Measurements from ENCODE around the gene BRSK2. TPM values are rescaled to one million over a fixed set of nuclear protein-coding genes. Genes with fewer than 3 reads are reported as not detected.

BRSK2 gene
- total RNA-seq, 1 donor from 2014 or later: 9.3 TPM

DNA sequence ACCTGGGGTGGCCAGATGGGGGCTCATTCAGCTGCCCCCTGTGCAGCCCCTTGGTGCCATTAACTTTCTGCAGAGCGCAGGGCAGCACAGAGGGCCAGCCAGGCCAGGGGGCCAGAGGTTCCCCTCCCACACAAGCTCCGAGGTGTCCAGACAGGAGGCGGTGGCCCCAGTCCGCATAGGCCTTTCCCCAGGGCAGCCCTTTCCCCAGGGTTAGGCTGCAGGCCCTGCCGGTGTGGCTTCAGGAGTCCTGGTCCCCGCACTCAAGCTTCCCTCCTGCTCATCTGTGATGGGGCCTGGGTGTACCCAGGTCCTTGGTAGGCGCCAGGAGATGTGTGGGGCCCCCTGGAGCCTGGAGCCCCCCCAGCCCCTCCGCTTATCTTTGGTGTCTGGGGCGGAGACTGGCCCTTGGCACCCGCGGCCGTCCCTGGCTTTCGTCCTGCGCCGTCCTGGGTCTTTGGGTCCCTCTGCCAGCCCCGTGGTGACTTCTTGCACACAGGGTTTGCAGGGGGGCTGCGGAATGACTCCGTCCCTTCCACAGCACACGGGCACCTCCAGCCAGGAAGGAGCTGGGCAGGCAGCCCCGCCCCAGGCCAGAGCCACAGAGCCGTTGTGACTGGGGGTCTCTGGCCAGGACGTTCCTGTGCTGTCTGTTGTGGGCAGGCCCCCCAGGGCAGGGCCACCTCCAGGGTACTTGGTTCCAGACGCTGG is 8.9 kb downstream of the BRSK2 start:
- no peak for DNase-seq (ENCODE audit: low spot score in 2 of 2)
- H3K36me3 ChIP-seq: no peaks in the 10 kb centered on the region
- intact Hi-C loops (cut with DNase I): no loop called here
- H3K27ac ChIP-seq: no peak overlapping the region
- H3K9me3 ChIP-seq: no peaks in the 10 kb centered on the region
- H3K27me3 ChIP-seq: peaks cover 4% of the 10 kb centered on the region
- no peak overlapping the region for H3K4me3 ChIP-seq
- TF ChIP-seq, protein P1, sequence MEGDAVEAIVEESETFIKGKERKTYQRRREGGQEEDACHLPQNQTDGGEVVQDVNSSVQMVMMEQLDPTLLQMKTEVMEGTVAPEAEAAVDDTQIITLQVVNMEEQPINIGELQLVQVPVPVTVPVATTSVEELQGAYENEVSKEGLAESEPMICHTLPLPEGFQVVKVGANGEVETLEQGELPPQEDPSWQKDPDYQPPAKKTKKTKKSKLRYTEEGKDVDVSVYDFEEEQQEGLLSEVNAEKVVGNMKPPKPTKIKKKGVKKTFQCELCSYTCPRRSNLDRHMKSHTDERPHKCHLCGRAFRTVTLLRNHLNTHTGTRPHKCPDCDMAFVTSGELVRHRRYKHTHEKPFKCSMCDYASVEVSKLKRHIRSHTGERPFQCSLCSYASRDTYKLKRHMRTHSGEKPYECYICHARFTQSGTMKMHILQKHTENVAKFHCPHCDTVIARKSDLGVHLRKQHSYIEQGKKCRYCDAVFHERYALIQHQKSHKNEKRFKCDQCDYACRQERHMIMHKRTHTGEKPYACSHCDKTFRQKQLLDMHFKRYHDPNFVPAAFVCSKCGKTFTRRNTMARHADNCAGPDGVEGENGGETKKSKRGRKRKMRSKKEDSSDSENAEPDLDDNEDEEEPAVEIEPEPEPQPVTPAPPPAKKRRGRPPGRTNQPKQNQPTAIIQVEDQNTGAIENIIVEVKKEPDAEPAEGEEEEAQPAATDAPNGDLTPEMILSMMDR (IDR thresholded peaks at IDR 0.05): no peak
- no peaks in the 10 kb centered on the region for H3K4me1 ChIP-seq

DNA sequence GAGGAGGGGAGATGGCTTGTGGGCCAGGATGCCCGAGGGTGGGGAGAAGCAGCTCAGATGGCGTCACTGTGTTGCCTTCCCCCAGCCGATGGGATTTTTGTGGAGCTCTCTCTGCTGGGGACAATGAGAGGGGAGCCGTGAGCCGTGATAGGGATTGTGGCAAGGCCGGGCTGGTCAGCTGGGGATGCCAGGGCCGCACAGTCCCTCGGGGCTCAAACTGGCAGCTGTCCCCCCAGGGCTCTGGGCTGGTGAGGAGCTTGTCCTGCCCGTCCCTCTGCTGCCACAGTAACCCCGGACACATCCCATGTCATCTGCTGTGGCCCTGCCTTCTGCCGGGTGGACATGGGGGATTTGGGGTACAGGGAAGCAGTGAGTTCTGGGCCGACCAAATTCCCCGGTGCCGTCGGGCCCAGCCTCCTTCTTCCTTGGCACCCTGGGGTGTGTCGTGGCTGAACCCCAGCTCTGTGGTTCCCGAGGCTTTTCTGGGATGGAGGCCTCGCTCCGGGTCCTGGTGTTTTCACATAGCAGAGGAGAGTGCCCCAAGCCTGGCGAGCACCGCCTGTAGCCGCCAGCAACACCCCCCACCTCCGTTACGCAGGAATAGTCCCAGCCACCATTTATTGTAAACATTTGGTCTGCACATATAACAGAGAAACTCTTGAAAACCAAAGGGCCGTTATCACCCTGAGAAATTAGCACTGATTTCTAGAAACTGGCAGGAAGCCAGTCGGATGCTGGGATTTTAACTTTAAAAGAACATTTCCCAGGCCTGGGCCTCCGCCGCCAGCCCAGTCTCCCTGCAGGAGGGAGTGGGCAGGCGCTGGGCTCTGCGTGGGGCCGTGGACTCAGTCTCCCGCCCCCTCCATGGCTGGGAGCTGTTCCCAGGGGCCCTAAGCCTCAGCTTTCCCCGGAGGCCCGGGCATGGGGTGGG is 9.9 kb downstream of the BRSK2 start:
- intact Hi-C loops (cut with DNase I): no loop called here
- H3K27me3 ChIP-seq: peaks cover 4% of the 10 kb centered on the region
- H3K27ac ChIP-seq: no peak overlapping the region

DNA sequence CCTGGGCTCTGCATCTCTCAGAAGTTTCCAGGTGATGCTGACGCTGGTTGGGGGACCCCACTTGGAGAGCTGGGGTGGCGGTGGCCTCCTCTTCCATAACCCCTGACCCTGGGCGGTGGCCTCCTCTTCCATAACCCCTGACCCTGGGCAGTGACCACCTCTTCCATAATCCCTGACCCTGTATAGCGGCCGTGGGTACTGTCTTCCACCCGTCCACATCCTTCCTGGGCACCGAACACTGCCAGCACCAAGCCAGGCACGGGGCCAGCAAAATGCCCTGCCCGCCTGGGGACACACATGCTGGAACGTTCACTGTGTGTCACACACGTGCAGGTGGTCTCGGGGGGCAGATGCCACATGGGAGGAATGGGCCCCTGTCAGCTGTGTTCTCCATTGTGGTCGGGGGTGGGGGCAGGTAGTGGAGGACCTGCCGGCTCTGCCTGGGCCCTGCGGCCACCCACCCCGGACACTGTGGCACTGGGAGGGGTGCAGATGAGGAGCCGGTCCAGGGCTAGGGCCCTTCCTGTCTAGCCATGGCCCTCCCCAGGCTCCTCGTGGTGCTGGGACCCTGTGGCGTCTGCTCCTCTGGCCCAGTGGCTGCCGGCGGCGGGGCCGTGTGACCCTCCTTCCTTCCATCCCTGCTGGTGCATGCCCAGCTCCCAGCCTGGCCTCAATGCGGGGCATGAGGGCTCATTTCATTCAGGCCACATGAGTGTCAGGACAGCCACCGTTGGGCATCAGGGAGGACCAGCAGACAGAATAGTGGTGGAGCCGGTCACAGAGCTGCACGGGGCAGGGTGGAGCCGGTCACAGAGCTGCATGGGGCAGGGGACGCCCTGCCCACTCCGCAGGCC is 10.8 kb downstream of the BRSK2 start:
- TF ChIP-seq, protein P1 (IDR thresholded peaks at IDR 0.05): no peak
- no peaks in the 10 kb centered on the region for H3K4me1 ChIP-seq
- intact Hi-C loops (cut with DNase I): no loop called here

More for the DNA sequence above, 9.9 kb downstream of the BRSK2 start:
- DNase-seq (ENCODE audit: low spot score in 2 of 2): no peak
- Histone ChIP-seq H3K9me3 (no peaks in the 10 kb centered on the region), H3K36me3 (no peaks in the 10 kb centered on the region), H3K4me3 (no peak overlapping the region), H3K4me1 (no peaks in the 10 kb centered on the region)
- TF ChIP-seq, protein P1 (IDR thresholded peaks at IDR 0.05): no peak

DNA sequence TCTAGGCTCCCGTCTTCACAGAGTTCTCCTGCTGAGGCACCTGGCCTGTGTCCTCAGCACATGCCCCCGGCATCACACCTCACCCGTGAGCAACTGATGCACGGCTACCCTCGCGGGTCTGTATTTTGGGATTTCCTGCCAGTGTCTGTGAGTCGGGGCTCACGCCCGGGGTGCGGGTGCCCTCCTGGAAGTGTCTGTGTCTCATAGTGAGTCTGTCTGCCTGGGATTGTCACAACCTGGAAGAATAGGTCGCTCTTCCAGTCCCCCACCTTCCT is 11.4 kb downstream of the BRSK2 start:
- intact Hi-C loops (cut with DNase I): no loop called here
- peaks cover 4% of the 10 kb centered on the region for H3K27me3 ChIP-seq

More for the DNA sequence above, 10.8 kb downstream of the BRSK2 start:
- no peaks in the 10 kb centered on the region for H3K9me3 ChIP-seq
- no peak overlapping the region for H3K4me3 ChIP-seq
- no peak overlapping the region for H3K27ac ChIP-seq
- no peak for DNase-seq (ENCODE audit: low spot score in 2 of 2)
- peaks cover 4% of the 10 kb centered on the region for H3K27me3 ChIP-seq
- H3K36me3 ChIP-seq: no peaks in the 10 kb centered on the region

DNA sequence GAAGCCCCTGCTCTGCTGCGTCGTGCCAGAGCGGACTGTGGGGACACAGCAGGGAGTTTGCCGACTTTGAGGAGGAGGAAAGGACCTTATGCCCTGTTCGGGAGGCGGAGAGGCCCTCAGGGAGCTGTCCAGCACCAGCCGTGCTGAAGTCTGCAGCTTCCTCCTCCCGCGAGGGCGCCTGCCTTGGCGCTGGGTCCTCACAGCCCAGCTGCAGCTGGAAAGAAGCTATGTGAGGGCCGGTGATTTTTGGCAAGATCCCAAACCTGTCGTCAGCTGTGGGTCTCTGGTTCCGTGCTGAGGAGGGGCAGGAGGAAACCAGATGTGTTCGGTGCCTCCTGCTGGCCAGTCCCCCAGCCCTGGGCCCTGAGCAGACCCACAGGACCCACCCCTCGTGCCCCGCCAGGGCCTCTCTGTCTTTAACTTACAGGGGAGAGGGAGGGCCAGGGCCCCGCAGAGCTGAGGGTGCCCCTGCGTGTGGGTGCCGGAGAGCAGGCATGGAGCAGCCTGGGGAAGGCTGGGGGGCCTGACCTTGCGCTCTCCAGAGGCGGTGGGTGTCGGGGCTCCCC is 12.0 kb downstream of the BRSK2 start:
- TF ChIP-seq, protein P1 (IDR thresholded peaks at IDR 0.05): no peak
- H3K27me3 ChIP-seq: peaks cover 4% of the 10 kb centered on the region
- intact Hi-C loops (cut with DNase I): no loop called here

More for the DNA sequence above, 11.4 kb downstream of the BRSK2 start:
- Histone ChIP-seq H3K36me3 (no peaks in the 10 kb centered on the region), H3K9me3 (no peaks in the 10 kb centered on the region), H3K4me1 (no peaks in the 10 kb centered on the region), H3K27ac (no peak overlapping the region), H3K4me3 (no peak overlapping the region)
- no peak for DNase-seq (ENCODE audit: low spot score in 2 of 2)
- TF ChIP-seq, protein P1 (IDR thresholded peaks at IDR 0.05): no peak

More for the DNA sequence above, 12.0 kb downstream of the BRSK2 start:
- no peak overlapping the region for H3K4me3 ChIP-seq
- no peaks in the 10 kb centered on the region for H3K4me1 ChIP-seq
- no peaks in the 10 kb centered on the region for H3K36me3 ChIP-seq
- DNase-seq (ENCODE audit: low spot score in 2 of 2): no peak
- H3K9me3 ChIP-seq: no peaks in the 10 kb centered on the region
- H3K27ac ChIP-seq: no peak overlapping the region

Measured in ascending aorta (tissue), 2 donors.